SK-N-SH (cell line): ENCODE data around the gene CYTH3.

Experiments used
- ELF1 ChIP-seq: IDR thresholded peaks from 2 replicates; pipeline ENCODE4 v1.4.0; 2012
- EP300 ChIP-seq, 2 experiments: IDR thresholded peaks; 2 replicates each; pipeline versions ENCODE4 v1.4.0 to v1.6.1; 2012; ENCODE audit warnings: borderline replicate concordance in 1 of 2, low read depth in 1 of 2, low read length in 1 of 2
- EZH2phosphoT487 ChIP-seq: fragments of 200-600 bp; sonication (generic); IDR thresholded peaks from 2 replicates; pipeline ENCODE4 v1.6.1; 2017; ENCODE audit warnings: low read depth, mixed run types, mild to moderate bottlenecking, antibody characterized with exemption, moderate library complexity, borderline replicate concordance
- POLR2AphosphoS5 ChIP-seq: IDR thresholded peaks from 2 replicates; pipeline ENCODE4 v1.6.1; 2012; ENCODE audit warnings: low read depth, low read length
- RAD21 ChIP-seq: IDR thresholded peaks from 2 replicates; pipeline ENCODE4 v1.6.1; 2012; ENCODE audit warnings: mild to moderate bottlenecking, low read length
- SMC3 ChIP-seq: IDR thresholded peaks from 2 replicates; pipeline ENCODE4 v1.6.1; 2012; ENCODE audit warnings: low read depth, low read length, improper control_type of control experiment
- TAF1 ChIP-seq: IDR thresholded peaks from 2 replicates; pipeline ENCODE4 v1.6.1; 2012; ENCODE audit warnings: low read depth, mild to moderate bottlenecking, low read length, moderate library complexity, borderline replicate concordance
- TF ChIP-seq, protein P1 (sequence below): fragments of 200-600 bp; sonication (generic); IDR thresholded peaks from 2 replicates; pipeline ENCODE4 v1.6.1; 2017; ENCODE audit warnings: antibody characterized with exemption, mild to moderate bottlenecking, moderate library complexity
- TF ChIP-seq, protein P2 (sequence below): IDR thresholded peaks from 2 replicates; pipeline ENCODE4 v1.4.0; 2012; ENCODE audit warnings: low read depth
- TF ChIP-seq, protein P3 (sequence below): IDR thresholded peaks from 2 replicates; pipeline ENCODE4 v1.6.1; 2012; ENCODE audit warnings: mild to moderate bottlenecking, low read depth, low read length, moderate library complexity
- TF ChIP-seq, protein P4 (sequence below): IDR thresholded peaks from 2 replicates; pipeline ENCODE4 v1.4.0; 2012; ENCODE audit warnings: low read depth, borderline replicate concordance

DNA sequence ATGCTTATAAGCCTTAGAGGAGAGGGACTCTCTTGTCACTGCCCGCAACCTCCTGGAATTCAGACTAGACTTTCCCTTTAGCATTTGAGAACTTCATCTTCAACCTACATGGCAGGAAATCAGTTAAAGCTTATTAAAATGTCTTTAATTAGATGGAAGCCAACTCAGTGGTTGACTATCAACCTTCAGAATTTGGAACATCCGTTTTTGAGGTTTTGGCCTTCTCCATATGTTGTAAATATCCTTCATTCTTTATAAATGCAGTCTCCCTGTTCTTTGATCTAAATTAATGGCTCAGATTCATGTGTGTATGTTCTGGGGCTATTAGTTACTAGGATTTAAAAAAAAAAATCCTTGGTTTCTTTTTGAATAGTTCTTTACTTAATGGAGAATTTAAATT lies 156.2 kb downstream of the CYTH3 start:
- TF ChIP-seq, protein P1, sequence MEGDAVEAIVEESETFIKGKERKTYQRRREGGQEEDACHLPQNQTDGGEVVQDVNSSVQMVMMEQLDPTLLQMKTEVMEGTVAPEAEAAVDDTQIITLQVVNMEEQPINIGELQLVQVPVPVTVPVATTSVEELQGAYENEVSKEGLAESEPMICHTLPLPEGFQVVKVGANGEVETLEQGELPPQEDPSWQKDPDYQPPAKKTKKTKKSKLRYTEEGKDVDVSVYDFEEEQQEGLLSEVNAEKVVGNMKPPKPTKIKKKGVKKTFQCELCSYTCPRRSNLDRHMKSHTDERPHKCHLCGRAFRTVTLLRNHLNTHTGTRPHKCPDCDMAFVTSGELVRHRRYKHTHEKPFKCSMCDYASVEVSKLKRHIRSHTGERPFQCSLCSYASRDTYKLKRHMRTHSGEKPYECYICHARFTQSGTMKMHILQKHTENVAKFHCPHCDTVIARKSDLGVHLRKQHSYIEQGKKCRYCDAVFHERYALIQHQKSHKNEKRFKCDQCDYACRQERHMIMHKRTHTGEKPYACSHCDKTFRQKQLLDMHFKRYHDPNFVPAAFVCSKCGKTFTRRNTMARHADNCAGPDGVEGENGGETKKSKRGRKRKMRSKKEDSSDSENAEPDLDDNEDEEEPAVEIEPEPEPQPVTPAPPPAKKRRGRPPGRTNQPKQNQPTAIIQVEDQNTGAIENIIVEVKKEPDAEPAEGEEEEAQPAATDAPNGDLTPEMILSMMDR = no peak
- TF ChIP-seq, protein P2, sequence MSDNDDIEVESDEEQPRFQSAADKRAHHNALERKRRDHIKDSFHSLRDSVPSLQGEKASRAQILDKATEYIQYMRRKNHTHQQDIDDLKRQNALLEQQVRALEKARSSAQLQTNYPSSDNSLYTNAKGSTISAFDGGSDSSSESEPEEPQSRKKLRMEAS = no peak
- TF ChIP-seq RAD21 = no peak
- TF ChIP-seq SMC3 = no peak
- TF ChIP-seq TAF1 = no peak
- TF ChIP-seq POLR2AphosphoS5 = no peak
- TF ChIP-seq ELF1 = no peak
- no peak for TF ChIP-seq EZH2phosphoT487
- TF ChIP-seq, protein P3, sequence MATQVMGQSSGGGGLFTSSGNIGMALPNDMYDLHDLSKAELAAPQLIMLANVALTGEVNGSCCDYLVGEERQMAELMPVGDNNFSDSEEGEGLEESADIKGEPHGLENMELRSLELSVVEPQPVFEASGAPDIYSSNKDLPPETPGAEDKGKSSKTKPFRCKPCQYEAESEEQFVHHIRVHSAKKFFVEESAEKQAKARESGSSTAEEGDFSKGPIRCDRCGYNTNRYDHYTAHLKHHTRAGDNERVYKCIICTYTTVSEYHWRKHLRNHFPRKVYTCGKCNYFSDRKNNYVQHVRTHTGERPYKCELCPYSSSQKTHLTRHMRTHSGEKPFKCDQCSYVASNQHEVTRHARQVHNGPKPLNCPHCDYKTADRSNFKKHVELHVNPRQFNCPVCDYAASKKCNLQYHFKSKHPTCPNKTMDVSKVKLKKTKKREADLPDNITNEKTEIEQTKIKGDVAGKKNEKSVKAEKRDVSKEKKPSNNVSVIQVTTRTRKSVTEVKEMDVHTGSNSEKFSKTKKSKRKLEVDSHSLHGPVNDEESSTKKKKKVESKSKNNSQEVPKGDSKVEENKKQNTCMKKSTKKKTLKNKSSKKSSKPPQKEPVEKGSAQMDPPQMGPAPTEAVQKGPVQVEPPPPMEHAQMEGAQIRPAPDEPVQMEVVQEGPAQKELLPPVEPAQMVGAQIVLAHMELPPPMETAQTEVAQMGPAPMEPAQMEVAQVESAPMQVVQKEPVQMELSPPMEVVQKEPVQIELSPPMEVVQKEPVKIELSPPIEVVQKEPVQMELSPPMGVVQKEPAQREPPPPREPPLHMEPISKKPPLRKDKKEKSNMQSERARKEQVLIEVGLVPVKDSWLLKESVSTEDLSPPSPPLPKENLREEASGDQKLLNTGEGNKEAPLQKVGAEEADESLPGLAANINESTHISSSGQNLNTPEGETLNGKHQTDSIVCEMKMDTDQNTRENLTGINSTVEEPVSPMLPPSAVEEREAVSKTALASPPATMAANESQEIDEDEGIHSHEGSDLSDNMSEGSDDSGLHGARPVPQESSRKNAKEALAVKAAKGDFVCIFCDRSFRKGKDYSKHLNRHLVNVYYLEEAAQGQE = no peak
- TF ChIP-seq, protein P4, sequence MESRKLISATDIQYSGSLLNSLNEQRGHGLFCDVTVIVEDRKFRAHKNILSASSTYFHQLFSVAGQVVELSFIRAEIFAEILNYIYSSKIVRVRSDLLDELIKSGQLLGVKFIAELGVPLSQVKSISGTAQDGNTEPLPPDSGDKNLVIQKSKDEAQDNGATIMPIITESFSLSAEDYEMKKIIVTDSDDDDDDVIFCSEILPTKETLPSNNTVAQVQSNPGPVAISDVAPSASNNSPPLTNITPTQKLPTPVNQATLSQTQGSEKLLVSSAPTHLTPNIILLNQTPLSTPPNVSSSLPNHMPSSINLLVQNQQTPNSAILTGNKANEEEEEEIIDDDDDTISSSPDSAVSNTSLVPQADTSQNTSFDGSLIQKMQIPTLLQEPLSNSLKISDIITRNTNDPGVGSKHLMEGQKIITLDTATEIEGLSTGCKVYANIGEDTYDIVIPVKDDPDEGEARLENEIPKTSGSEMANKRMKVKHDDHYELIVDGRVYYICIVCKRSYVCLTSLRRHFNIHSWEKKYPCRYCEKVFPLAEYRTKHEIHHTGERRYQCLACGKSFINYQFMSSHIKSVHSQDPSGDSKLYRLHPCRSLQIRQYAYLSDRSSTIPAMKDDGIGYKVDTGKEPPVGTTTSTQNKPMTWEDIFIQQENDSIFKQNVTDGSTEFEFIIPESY = no peak
- TF ChIP-seq EP300 (IDR thresholded peaks at IDR 0.05; ENCODE audit: borderline replicate concordance in 1 of 2, low read depth in 1 of 2, low read length in 1 of 2) = no peak
